GM18951 (cell line): ENCODE results near the gene PRKAG2.
"Not testable (repeated sequence)": the region's sequence is repeated elsewhere in the genome, so short reads cannot be mapped to it uniquely, and the experiment has no call there.

Experiments used
- POLR2A ChIP-seq: IDR thresholded peaks from 4 replicates; pipeline ENCODE4 v1.6.1; 2011; ENCODE audit warnings: mild to moderate bottlenecking; ENCODE audit not compliant: insufficient read length, insufficient read depth; ENCODE audit errors: extremely low read depth
- in situ Hi-C: fragments of 300-500 bp; cut with MboI; formaldehyde crosslinking; loops from one replicate; pipeline ENCODE4 v1.12.0; 2022; ENCODE audit warnings: low sequenced_read_pairs, mixed read lengths, inconsistent platforms; ENCODE audit not compliant: unreplicated experiment

PRKAG2 gene

DNA sequence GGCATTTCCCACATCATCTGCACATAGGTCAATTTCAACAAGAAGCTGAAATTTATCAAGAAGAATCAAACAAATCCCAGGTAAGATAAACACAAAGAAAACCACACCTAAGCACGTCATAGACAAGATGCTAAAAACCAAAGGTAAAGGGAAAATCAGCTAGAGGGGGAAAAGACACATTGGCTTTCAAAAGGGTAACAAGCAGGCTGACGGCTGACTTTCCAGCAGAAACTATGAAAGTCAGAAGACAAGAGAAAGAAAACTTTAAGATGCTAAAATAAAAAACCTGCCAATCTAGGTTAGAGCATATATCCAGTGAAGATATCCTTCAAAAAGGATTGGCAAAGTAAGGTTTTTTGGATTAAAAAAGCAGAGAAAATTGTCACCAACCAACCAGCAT, 297.3 kb downstream of the PRKAG2 start:
- no peak for TF ChIP-seq POLR2A

DNA sequence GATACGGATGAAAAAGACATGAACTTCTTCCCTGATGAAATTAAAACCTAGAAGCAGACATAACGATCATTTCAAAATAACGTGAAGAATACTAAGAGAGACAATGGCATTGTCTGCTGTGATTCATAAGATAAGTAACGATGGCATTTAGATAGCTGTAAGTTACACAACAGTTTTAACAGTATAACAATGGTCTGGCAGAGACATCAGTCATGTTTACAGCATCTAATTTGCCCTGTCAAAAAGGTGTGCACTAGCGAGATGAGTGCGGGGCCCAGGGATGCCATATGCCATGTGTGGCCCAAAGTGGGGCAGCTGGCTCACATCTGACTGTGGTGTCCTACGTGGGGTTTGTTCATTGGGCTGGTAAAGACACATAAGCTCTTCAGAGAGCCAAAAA, 301.5 kb downstream of the PRKAG2 start:
- in situ Hi-C loops = no loop called here
- no peak for TF ChIP-seq POLR2A

More for the DNA sequence above, 297.3 kb downstream of the PRKAG2 start:
- in situ Hi-C loops = no loop called here

DNA sequence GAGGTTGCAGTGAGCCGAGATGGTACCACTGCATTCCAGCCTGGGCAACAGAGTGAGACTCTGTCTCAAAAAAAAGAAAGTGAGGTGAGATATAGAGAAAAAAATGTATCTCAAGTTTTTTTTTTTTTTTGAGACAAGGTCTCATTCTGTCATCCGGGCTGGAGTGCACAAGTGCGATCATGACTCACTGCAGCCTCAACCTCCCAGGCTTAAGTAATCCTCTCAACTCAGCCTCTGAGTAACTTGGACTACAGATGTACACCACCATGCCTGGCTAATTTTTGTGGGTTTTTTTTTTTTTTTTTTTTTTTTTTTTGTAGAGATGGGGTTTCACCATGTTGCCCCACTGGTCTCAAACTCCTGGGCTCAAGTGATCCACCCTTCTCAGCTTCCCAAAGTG, 303.9 kb downstream of the PRKAG2 start:
- in situ Hi-C loops = not testable (repeated sequence)

DNA sequence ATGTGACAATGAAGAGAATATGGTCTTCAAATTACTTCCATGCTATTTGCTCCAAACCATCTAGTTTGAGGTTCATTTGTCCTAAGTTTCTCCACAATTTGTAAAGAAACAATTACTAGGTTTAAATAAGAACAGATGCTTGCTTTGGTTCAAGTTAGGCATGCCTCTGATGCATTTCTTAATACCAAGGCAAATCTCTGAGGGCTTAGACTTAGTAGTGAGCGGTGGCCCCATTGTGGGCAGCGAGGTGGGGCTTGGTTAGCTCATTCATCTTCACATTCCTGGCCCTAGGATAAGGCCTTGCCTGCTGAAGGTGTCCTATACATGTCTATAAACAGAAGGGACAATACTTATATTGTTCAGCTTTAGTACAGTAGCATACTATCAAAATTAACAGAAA, 304.8 kb downstream of the PRKAG2 start:
- no peak for TF ChIP-seq POLR2A
- in situ Hi-C loops = no loop called here

GRCh38 chr7:151571471-151571870, 305.4 kb downstream of the PRKAG2 start:
- no peak for TF ChIP-seq POLR2A
- in situ Hi-C loops = no loop called here

DNA sequence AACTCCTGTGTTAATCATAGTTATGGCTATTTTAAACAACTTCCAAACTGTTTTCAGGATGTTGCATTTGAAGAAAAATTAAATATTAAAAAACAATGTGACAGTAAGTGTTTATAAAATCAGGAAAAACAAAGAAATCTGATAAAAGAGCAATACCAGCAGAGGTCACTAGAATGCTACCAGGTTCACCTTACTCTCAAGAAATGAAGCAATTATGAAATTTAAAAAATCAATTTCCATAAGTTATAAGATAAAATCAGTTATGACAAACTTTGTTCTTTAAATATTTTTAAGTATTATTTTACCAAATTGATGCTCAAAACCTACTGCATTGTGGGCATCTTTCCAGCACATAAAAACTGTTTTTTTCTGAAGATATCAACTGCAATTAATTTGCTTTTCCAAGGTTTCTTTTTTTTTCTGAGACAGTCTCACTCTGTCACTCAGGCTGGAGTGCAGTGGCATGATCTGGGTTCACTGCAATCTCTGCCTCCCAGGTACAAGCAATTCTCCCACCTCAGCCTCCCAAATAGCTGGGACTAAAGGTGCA, 306.5 kb downstream of the PRKAG2 start:
- in situ Hi-C loops = no loop called here
- TF ChIP-seq POLR2A = no peak

- in situ Hi-C loops = no loop called here
- no peak for TF ChIP-seq POLR2A
Measured at GRCh38 chr7:151568956-151569940, 307.7 kb downstream of the PRKAG2 start.

DNA sequence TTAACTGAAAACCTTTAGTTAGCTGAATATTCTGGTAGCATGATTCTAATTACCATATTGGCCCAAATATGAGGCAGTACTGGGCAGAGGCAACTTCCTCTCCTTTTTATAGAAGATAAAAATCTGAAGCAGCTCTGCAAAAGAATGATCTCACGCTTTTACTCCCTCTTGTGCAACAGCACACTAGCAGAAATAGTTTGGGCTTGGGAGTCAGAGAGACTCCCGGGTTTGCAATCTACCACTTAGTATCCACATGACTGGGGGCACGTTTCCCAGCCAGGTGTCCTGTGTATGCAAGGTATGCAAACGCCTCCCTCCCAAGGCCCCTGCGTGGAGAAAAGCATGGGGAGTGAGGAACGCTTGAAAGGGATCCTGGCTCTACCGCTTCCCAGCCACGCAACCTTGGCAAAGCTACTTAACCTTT, 310.0 kb downstream of the PRKAG2 start:
- in situ Hi-C loops = no loop called here
- no peak for TF ChIP-seq POLR2A

GRCh38 chr7:151565541-151565940, 311.4 kb downstream of the PRKAG2 start:
- no peak for TF ChIP-seq POLR2A
- in situ Hi-C loops = no loop called here

DNA sequence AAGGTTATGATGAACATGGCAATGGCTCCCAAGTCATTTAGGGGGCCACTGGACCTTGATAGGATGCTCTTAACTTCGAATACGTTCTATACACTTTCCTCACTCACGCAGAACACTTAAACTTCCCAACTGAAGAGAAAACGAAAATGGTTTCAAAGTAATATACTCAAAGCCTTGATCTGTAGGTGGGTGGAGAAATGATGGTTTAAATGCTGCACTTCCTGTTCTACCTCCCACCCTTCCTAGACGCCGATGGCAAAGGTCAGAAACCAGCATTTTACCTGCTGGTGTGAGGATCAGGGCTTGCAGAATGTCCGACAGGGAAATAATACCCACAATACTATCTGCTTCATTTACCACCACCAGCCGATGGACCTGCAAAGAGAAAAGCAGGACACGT, 316.7 kb downstream of the PRKAG2 start:
- in situ Hi-C loops = no loop called here
- TF ChIP-seq POLR2A = no peak

DNA sequence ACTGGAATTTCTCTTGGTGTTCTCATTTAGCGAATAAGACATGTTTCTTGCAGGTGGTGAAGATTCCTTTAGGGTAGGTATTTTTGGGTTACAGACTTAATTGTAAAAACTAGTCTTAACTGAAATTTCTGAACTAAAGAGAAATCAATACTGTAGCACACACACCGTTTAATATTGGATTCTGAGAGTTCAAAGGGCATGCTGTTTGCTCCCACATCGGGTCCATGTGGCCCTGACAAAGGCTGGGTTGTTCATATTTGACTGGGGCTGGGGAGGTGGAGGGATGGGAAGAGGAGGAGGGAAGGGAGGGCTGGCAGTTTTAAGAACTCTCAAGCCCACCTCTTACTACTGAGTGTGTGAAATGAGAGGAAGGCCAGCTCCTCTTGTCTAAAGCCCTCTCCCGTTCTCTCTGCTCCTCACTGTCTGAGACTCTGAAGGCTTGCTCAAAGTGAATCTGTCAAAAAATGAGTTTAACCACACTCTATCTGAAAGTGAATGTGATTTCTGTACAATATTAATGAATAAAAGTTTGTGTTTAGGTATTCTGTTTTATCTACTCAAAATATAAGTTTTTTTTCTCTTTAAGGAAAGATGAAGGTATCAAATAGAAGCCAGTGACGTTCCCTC, 317.2 kb downstream of the PRKAG2 start:
- in situ Hi-C loops = no loop called here
- no peak for TF ChIP-seq POLR2A

GRCh38 chr7:151558575-151558974, 318.3 kb downstream of the PRKAG2 start:
- in situ Hi-C loops = no loop called here
- no peak for TF ChIP-seq POLR2A

DNA sequence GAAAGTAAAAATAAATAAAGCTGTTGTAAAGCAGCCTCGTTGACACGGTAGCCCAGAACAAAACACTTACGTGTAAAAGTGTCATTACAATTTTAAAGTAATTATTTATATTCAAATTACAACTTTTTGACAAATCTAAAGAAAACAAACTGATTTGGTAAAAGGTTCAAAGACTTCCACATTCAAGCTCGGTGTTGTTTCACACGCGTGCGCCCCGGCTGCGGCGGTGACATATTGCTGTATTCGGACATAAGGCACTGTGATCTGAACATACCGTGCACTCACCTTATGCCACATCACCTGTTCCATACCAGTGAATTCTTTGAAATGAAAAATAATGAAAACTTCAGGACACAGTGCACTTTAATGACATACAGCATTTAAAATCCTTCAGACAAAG, 320.3 kb downstream of the PRKAG2 start:
- no peak for TF ChIP-seq POLR2A
- in situ Hi-C loops = no loop called here

GRCh38 chr7:151553356-151553755, 323.6 kb downstream of the PRKAG2 start:
- in situ Hi-C loops = no loop called here
- no peak for TF ChIP-seq POLR2A
